Skin of body (tissue), 2 donors: Measurements from ENCODE around the gene UBE2E2. TPM values are rescaled to one million over a fixed set of nuclear protein-coding genes. Genes with fewer than 3 reads are reported as not detected.
A peak's percentile ranks its signal among the peaks of the same experiment; 100 is the strongest.

Experiments used
- DNase-seq: peaks from one replicate; lab custom pipeline; 2025; lab: John Stamatoyannopoulos, UW
- total RNA-seq: library from RNA; depleted of rRNA; stranded (reverse); fragments of >200 nt; gene quantifications from one replicate; pipeline ENCODE4 v1.2.3, GENCODE V29; 2014

UBE2E2 gene
- total RNA-seq, 1 donor from 2014 or later: 111 TPM

DNA sequence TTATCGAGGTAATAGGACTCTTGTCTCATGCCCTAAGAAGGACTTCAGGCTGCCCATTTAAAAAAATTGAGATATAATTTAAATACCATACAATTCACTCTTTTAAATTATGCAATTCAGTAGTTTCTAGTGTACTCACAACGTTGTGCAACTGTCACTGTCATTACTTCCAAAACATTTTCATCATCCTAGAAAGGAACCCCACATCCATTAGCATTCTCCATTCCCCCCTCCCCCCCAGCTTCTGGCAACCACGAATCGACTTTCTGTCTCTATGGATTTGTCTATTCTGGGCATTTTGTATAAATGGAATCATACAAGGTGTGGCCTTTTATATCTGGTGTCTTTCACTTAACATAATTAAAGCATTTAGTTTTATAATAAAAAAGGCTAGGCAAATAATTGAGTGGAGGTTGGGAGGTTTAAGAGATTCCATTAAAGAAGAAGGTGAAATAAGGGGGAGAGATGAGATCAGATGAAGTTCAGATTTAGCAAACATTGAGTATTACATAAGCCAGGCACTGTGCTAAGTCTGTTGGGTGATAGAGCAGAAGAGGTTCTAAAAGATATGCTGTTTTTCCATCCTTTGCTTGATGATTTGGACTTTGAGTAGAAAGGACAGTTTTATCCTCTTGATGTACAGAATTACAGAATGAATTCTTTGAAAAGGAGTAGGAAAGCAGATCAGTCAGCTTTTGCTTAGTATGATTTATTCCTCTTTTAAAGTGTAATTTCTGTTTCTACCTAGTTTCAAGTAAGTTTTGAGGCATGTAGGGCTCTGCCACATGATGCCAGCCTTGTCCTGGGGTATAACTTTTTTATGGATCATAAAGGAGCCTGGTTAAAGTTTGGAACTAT, 36.3 kb downstream of the UBE2E2 start:
- DNase-seq: no peak

DNA sequence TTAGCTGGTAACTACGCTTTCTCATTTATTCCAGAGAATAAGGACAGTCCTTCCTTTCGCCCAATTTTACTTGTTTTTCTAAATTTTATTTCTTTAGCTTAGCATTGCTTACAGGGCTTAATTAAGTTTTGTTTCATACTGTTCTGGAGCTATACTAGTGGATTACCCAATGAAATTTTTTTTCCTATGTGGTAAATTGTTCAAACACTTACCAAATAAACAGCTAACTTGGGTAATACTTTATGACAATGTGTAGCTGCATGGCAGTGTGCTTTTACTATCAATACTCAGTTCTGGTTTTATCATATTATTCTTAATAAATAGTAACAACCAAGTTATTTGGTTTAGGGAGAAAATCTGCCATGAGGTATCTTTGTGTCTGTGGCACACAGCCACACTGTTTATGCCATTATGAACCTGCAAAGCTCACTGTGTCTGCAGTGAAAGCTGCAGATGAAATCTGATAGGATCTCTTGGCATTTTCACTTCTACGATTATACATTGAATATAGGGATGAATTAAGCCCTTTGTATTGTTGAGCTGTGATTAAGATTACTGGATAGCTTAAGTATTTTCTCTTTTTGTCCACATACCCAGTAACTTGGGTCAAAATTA, 37.2 kb downstream of the UBE2E2 start:
- DNase-seq: no peak

DNA sequence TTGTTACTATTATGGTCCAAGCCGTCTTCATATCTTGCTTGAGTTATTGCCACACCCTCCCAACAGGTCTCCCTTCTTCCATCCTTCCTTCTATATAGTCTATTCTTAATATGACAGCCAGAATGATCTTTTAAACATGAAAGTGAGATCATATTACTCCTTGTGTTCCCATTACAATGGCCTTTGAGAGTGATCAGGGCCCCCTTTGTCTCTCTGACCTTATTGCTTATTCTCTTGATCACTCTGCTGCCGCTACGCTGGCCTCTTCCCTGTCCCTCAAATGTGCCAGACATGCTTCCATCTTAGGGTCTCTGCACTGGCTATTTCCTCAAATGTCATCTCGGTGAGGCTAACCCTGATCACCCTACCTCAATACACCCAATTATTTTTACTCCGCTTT, 38.1 kb downstream of the UBE2E2 start:
- no peak for DNase-seq

DNA sequence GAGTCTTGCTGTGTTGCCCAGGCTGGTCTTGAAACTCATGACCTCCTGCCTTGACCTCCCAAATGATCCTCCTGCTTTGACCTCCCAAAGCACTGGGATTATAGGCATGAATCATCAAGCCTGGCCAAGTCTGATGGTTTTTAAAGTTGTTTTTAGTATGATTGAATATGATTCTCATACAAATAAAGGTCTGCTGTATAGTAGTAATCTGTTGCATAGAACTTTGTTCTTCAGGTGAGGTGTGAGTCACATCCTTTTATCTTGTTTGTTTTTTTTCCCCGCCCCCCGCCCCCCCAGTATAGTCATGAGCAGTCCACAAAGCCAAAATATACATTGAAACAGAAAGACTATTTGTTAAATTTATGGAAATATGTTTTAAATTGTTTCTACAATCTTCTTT, 39.0 kb downstream of the UBE2E2 start:
- no peak for DNase-seq

DNA sequence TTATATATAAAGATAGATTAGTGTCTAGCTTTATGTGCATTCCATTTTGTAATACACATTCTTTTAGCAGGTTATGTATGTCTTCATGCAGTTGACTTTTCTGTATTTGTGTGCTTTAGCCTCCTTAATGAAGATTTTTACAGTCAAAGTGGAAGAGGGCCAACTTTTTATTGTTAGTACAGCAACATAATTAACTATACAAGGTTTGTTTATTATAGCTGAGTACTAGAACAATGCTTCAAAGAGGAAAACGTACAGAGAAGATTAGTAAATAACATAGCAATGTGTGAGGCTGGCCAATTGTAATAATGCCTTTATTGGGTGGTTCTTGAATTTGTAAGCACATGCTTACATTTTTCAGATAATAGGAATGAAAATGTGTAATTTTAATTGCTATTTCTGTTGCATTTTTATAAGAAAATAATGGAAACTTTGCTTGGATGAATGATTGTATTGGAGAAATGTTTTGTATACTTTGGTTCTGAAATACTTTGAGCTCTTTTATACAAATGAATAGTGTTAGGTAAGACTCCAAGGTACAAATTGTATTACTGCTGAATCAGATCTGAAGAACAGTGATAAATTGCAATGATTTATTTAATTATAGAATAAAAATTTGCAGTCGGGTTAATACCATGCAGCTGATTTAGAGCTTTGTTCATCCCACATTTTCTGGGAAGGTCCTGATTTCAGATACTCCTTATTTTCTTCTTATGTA, 41.4 kb downstream of the UBE2E2 start:
- no peak for DNase-seq

DNA sequence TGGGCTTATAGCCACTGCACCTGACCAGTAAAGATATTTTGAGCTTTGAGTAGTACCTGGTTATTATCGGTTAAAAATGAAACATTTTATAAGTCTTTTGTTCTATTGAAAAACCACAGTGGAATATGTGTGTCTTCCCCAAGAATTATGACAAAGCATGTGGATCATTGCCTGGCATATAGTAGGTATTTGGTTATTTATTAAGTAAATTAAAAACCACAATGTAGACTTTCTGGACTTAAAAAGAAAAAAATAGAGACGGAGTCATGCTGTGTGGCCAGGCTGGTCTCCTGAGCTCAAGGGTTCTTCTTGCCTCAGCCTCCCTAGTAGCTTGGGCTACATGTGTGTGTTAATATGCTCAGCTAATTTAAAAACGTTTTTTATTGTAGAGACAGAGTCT, 43.5 kb downstream of the UBE2E2 start:
- DNase-seq: no peak

DNA sequence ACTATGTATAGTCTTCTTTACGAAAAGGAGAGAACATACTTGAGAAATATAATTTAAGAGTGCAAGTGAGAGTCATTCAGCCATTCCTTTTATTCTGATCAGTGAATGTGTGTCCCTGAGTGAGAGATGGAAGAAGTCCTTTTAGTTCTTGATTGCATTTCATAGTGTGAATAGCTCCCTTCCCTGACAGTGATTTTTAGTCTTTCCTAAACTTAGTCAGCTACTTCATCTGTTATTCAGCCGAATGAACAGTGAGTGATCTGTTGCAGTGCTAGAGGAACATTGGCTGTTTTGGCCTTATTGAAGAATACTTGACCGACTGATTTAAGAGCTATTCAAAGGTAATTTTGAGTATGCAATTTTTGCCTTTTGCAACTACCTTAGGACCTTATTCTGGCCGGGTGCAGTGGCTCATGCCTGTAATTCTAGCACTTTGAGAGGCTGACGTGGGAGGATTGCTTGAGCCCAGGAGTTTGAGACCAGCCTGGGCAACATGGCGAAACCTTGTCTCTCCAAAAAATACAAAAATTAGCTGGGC, 45.5 kb downstream of the UBE2E2 start:
- no peak for DNase-seq

DNA sequence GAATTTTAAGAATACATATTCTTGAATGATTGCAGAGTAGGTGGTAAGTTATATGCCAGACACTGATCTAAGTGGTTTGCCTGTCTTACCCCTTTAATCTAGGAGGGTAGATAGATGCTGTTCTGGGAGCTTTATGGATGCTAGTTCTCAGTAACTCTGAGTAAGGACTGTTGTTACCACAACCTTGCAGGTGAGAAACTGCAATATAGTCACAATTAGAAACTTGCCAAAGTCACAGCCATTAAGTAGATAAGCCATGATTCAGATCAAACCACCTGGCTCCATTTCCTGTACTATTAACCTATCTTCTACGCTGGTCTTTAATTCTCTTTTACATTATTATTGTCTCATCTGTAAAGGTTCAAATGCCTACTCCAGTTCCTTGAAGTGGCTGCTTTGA, 46.8 kb downstream of the UBE2E2 start:
- DNase-seq: no peak

DNA sequence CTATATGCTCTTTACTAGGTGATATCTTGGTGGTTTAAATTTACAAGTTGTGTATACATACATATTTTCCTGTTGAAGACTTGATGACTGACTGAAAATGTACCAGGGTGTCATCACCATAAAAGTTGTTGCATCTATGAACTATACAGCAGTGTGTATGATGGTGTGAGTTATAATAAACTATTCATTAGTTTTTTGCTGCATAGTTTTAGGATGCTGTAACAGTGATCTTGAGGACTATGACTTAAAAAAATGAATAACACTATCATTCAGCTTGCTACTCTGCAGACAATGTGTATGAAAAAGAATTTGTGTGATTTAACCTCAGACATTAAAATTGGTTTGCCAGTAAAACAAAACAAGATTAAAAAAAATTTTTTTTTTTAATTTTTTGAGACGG, 49.0 kb downstream of the UBE2E2 start:
- no peak for DNase-seq

DNA sequence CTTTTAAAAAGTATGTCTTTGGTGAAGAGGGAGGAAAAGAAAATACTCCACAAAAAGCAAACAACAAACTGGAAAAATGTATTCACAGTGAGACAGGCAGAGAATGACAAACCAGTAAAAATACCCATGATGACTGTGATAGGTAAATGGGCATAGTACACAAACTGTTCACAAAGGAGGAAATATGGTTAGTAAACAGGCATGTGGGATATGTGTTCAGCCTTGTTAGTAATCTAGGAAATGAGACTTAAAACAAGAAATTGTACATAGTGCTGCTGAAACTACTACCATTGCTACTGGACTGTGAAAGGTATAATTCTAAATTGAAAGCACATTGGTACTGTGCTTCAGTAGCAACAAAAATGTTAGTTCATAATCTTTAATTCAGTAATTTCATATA, 50.1 kb downstream of the UBE2E2 start:
- DNase-seq: no peak

DNA sequence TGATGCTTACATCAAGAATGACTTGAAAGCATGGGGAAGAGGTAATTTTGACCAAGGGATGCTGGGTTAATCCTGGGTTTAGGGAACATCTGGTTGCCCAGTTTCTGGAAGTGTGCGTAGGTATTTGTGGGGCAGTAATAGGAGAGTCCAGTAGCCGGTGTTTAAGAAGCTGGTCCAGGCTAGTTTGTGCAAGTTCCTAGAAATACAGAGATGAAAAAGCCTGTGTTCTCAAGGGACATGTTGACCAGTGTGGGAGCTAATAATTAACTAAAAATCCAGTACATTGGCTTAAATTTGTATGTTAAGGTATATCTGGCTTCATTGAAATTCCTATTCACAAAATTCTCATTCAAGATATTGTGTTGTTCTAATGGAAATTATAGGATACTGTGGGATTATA, 51.2 kb downstream of the UBE2E2 start:
- no peak for DNase-seq

DNA sequence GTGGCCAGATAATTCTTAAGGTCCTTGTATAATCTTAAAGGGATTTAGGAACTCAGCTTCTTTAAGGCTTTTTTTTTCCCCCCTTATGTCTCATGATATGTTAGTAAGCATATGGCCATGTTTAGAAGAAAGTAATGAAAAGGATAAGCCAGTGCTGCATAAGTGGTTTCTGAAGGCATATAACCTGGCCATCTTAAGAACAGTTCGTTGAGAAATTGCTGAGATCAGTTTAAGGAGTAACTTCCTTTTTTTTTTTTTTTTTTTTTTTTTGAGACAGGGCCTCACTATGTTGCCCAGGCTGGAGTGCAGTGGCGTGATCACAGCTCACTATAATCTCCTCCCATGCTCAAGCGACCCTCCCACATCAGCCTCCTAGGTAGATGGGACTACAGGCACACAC, 51.7 kb downstream of the UBE2E2 start:
- DNase-seq: no peak

DNA sequence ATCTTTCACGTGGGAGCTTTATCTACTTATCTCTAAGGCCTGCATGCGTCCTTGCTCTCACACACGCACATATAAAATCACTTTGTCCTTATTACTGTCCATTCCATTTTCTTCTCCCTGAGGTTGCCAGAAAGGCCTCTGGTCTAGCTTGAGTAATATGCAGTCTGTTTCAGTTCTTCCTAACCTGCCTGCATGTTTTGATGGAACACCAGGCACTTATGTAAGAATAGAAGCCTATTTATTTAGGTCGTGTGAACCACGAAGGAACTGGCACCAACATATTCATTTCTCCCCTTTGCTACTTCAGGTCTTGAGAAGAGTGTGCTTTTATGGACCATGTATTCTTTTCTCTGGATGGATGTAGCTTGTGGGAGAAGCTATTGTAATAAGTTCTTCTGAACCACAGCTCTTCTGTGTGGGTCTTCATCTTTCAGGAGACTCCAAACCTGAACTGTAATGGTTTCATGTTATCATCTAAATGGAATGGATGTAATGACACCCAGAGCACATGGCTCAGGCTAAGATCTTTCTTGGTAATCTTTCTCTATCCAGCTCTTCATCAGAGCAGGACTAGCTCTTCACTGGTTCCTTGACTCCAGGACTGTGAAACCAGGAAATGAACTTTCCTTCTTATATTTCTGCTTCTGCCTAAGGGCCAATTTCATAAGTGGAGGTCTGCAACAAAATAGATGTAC, 53.8 kb downstream of the UBE2E2 start:
- DNase-seq: no peak

DNA sequence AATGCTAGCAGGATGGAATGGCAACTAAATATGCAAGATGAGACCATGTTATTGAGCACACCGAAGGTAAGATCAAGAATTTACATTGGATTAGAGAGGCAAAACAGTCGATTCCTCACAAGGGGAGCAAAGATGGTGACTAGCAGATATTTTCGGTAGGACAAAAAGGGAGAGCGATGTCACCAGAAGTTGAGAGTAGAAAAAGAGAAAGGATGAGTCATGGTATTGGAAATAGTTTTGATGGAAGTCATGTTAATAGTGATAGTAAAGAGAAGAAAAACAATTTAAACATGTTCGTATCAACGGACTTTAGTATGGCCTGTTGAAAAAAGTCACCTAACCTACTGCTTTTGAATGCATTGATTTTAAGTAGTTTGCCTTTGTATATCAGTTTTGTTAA, 55.0 kb downstream of the UBE2E2 start:
- DNase-seq: no peak

DNA sequence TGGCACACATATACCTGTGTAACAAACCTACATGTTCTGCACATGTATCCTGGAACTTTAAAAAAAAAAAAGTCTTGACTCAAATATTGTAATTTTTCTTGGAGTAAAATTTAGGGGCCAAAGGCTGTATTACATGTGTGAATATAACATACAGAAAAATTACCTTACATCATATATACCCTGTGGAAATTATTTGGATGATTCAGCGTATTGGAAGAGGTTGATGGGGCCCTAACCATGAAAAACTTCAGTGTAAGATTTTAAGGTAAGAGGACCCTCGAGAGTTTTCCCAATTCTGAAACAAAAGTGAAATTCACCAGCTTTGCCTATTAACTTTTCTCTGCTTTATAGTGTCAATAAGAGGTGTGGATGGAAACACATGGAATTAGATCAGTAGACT, 56.4 kb downstream of the UBE2E2 start:
- DNase-seq: no peak

DNA sequence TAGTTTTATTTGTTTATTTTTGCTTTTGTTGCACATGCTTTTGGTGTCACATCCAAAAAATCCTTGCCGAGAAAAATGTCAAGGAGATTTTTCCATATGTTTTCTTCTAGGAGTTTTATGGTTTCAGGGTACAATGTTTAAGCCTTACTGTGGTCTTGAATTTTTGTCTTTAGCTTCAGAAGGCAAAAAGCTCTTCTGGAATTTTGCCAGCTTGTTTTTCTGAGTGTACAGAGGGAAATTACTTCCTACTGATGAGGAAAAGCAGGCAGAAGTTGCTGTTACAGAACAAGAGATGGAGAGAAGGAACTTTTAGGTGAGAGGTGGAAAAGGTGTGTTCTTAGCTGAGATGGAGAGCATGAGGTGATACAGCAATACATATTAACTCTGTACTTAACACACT, 59.6 kb downstream of the UBE2E2 start:
- peak; percentile 0 for DNase-seq

DNA sequence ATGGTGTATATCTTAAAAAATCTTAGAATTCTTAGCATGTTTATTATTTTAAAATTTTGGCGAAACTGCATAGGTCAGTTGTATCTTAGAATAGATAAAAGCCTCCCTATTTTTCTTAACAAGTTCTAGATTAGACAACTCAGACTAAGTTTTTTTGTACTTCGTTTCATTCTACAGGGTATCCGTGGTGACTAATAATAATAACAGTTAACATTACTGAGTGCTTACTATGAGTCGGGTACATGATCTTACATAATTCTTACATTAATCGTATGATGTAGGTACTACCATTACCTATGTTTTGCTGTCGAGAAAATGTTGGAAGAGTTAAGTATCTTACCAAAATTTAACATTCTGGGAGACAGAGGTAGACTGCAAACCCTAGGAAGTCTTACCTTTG, 60.7 kb downstream of the UBE2E2 start:
- no peak for DNase-seq

DNA sequence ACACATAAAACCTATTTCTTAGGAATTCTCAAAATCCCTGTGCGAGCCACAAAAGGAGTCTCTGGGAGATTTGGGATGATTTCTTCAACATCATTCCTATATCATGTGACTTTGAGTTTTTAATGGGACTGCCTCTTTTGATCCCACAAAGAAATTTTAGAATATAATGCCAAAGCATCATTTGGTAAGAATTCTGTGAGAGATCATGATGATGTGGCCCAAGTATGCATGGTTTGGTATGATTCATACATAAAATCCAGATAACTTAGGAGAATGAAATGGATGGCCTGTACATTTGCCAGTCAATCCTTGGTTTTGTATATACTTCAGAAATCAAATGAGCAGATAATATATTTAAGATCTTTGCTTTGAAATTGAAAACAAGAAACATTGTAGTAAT, 61.3 kb downstream of the UBE2E2 start:
- DNase-seq: no peak

DNA sequence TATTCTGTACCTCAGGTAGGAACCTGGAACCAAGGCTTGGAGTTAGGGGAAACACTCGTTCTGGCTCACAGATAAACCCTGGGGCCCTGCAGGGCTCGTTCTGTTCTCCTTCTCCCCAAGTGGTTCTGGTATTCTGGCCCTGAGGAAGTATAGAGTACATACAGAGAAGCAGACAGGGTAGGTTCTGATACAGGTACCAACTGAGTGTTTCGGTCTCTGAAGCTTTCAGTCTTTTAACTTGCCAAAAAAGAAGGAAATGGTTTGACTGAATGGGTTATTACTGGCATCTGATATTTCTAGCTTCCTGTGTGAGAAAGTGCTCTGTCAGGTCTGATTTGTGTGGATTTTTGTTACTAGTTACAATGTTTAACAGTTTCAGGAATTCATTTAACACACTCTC, 67.3 kb downstream of the UBE2E2 start:
- DNase-seq: no peak

DNA sequence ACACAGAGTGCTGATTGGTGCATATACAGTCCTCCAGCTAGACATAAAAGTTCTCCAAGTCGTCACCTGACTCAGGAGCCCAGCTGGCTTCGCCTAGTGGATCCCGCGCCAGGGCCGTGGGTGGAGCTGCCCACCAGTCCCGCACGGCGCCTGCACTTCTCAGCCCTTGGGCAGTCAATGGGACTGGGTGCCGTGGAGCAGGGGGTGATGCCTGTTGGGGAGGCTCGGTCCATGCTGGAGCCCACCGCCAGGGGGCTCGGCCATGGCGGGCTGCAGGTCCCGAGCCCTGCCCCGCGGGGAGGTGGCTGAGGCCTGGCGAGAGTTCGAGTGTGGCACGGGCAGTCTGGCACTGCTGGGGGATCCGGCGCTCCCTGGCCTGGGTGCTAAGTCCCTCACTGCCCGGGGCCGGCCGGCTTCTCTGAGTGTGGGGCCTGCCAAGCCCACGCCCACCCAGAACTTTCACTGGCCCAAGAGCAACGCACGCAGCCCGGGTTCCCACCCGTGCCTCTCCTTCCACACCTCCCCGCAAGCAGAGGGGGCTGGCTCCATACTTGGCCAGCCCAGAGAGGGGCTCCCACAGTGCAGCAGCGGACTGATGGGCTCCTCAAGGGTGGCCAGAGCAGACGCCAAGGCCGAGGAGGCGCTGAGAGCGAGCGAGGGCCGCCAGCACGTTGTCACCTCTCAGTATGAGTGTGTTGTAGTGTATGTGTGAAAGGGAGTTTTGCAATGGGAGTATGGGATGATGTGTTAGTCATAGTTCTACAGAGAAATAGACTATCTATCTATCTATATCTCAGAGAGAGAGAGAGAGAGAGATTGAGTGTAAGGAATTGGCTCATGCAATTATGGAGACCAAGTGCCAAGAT, 69.0 kb downstream of the UBE2E2 start:
- DNase-seq: no peak

DNA sequence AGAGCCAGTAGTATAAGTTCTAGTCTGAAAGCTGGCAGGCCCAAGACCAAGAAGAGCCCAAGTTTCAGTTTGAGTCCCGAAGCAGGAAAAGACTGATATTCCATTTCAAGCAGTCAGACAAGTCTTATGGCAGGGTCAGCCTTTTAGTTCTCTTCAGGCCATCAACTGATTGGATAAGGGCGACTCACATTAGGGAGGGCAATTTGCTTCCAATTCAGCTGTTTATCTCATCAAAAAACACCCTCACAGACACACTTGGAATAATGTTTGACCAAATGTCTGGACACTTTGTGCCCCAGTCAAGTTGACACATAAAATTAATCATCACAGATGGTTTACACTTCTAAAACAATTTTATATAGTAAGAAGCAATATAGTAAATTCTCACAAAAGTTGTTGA, 69.7 kb downstream of the UBE2E2 start:
- DNase-seq: no peak
